GM18526 (cell line): Measurements from ENCODE around the gene SLC38A2.
A peak's percentile ranks its signal among the peaks of the same experiment; 100 is the strongest.

Experiments
- POLR2A ChIP-seq: IDR thresholded peaks from 3 replicates; pipeline ENCODE4 v1.6.1; 2011; ENCODE audit not compliant: insufficient read length; ENCODE audit errors: extremely low read depth

Gene SLC38A2

GRCh38 chr12:46402941-46403718 is 30.6 kb upstream of the SLC38A2 start:
- TF ChIP-seq POLR2A, result no peak

- no peak for TF ChIP-seq POLR2A
Observed at GRCh38 chr12:46402451-46402850, 29.9 kb upstream of the SLC38A2 start.

GRCh38 chr12:46401662-46402061 is 29.1 kb upstream of the SLC38A2 start:
- TF ChIP-seq POLR2A, result no peak

- TF ChIP-seq POLR2A, result no peak
Observed at GRCh38 chr12:46400406-46400805, 27.8 kb upstream of the SLC38A2 start.

GRCh38 chr12:46396826-46397225 is 24.3 kb upstream of the SLC38A2 start:
- no peak for TF ChIP-seq POLR2A

- TF ChIP-seq POLR2A, result no peak
Observed at GRCh38 chr12:46395388-46395787, 22.8 kb upstream of the SLC38A2 start.

GRCh38 chr12:46391630-46392029 is 19.1 kb upstream of the SLC38A2 start:
- TF ChIP-seq POLR2A, result no peak

- TF ChIP-seq POLR2A, result no peak
Observed at GRCh38 chr12:46390881-46391280, 18.3 kb upstream of the SLC38A2 start.

GRCh38 chr12:46390304-46390703 is 17.7 kb upstream of the SLC38A2 start:
- TF ChIP-seq POLR2A, result no peak

- TF ChIP-seq POLR2A, result no peak
Observed at GRCh38 chr12:46389031-46389616, 16.6 kb upstream of the SLC38A2 start.

- TF ChIP-seq POLR2A, result no peak
Observed at GRCh38 chr12:46388427-46389021, 16.0 kb upstream of the SLC38A2 start.

- peak; percentile 29 for TF ChIP-seq POLR2A
Observed at GRCh38 chr12:46387670-46388069, 15.1 kb upstream of the SLC38A2 start.

- TF ChIP-seq POLR2A, result no peak
Observed at GRCh38 chr12:46386877-46387629, 14.5 kb upstream of the SLC38A2 start.

- no peak for TF ChIP-seq POLR2A
Observed at GRCh38 chr12:46386360-46386867, 13.8 kb upstream of the SLC38A2 start.

GRCh38 chr12:46385438-46385837 is 12.9 kb upstream of the SLC38A2 start:
- no peak for TF ChIP-seq POLR2A

GRCh38 chr12:46384451-46385309 is 12.1 kb upstream of the SLC38A2 start:
- TF ChIP-seq POLR2A, result no peak
